CD14-positive monocyte (primary cell): ENCODE results near the gene XPO6. TPM values are rescaled to one million over a fixed set of nuclear protein-coding genes. Genes with fewer than 3 reads are reported as not detected.
A peak's percentile ranks its signal among the peaks of the same experiment; 100 is the strongest.

ENCODE experiments used
- DNase-seq, 3 donors: peaks; one replicate each; pipeline ENCODE4 v3.0.0-alpha.2; 2011 to 2022
- H2AFZ ChIP-seq: 2 replicates; pipeline ENCODE4 v1.6.0; 2012; ENCODE audit warnings: mild to moderate bottlenecking, low read depth, low read length, inconsistent platforms; ENCODE audit not compliant: insufficient read depth, poor library complexity, severe bottlenecking
- H3K27ac ChIP-seq, 2 donors: 1 replicate in 1 of 2; 2 replicates in 1 of 2; pipeline ENCODE4 v1.5.1; 2012 to 2013; ENCODE audit warnings: low read length in 2 of 2, control low read depth in 1 of 2, inconsistent platforms in 1 of 2, low read depth in 1 of 2, mild to moderate bottlenecking in 1 of 2
- H3K27me3 ChIP-seq, 2 donors: one replicate each; pipeline versions ENCODE4 v1.6.0 to v1.6.1; 2011 to 2013; ENCODE audit warnings: low read length in 2 of 2; ENCODE audit not compliant: control insufficient read depth in 2 of 2, insufficient read depth in 2 of 2
- H3K36me3 ChIP-seq, 2 donors: replicated peaks in 1 of 2; 1 replicate in 1 of 2; 2 replicates in 1 of 2; pipeline versions ENCODE4 v1.5.1 to v1.6.1; 2012 to 2013; ENCODE audit warnings: low read length in 2 of 2, control low read depth in 1 of 2, inconsistent platforms in 1 of 2, mild to moderate bottlenecking in 1 of 2; ENCODE audit not compliant: insufficient read depth in 2 of 2, control insufficient read depth in 1 of 2
- H3K4me1 ChIP-seq, 2 donors: 1 replicate in 1 of 2; 2 replicates in 1 of 2; pipeline versions ENCODE4 v1.5.1 to v1.6.1; 2012 to 2013; ENCODE audit warnings: low read length in 2 of 2, control low read depth in 1 of 2, inconsistent platforms in 1 of 2, mild to moderate bottlenecking in 1 of 2, moderate library complexity in 1 of 2; ENCODE audit not compliant: insufficient read depth in 2 of 2, control insufficient read depth in 1 of 2
- H3K4me2 ChIP-seq: replicated peaks from 2 replicates; pipeline ENCODE3; 2012; ENCODE audit warnings: low read length, moderate library complexity, mild to moderate bottlenecking; ENCODE audit not compliant: poor library complexity, severe bottlenecking; ENCODE audit errors: extremely low read depth
- H3K4me3 ChIP-seq, 3 experiments: fragments of 200-600 bp in 1 of 3; sonication (generic) in 1 of 3; replicated peaks in 1 of 3; 1 replicate in 2 of 3; 2 replicates in 1 of 3; pipeline ENCODE4 v1.5.1; 2011 to 2013; ENCODE audit warnings: low read length in 3 of 3, mild to moderate bottlenecking in 3 of 3, control low read depth in 2 of 3, low read depth in 2 of 3, inconsistent platforms in 1 of 3, moderate library complexity in 1 of 3
- H3K79me2 ChIP-seq: 2 replicates; pipeline ENCODE4 v1.6.0; 2012; ENCODE audit warnings: mild to moderate bottlenecking, control low read depth, inconsistent platforms, low read length, moderate library complexity; ENCODE audit not compliant: insufficient read depth
- H3K9ac ChIP-seq: 2 replicates; pipeline ENCODE4 v1.6.0; 2017; ENCODE audit warnings: low read length, mild to moderate bottlenecking; ENCODE audit not compliant: insufficient read depth, poor library complexity, severe bottlenecking
- H3K9me3 ChIP-seq, 2 donors: replicated peaks in 1 of 2; 1 replicate in 1 of 2; 2 replicates in 1 of 2; pipeline versions ENCODE4 v1.5.1 to v1.6.1; 2012 to 2013; ENCODE audit warnings: low read length in 2 of 2, control low read depth in 1 of 2; ENCODE audit not compliant: control insufficient read depth in 1 of 2, insufficient read depth in 1 of 2
- H4K20me1 ChIP-seq: 2 replicates; pipeline ENCODE4 v1.6.0; 2012; ENCODE audit warnings: mild to moderate bottlenecking, low read length, control low read depth, moderate library complexity; ENCODE audit not compliant: insufficient read depth
- H3K27ac Mint-ChIP-seq, 7 donors: one replicate each; pipeline ENCODE4 v1.8.0; 2020; ENCODE audit warnings: mild to moderate bottlenecking in 7 of 7, mixed read lengths in 7 of 7, moderate library complexity in 6 of 7, inconsistent platforms in 2 of 7
- H3K27me3 Mint-ChIP-seq, 3 donors: one replicate each; pipeline ENCODE4 v1.8.0; 2021 to 2022; ENCODE audit warnings: low read depth in 3 of 3, mild to moderate bottlenecking in 3 of 3, mixed read lengths in 3 of 3, moderate library complexity in 3 of 3, inconsistent platforms in 1 of 3
- H3K36me3 Mint-ChIP-seq, 2 donors: one replicate each; pipeline ENCODE4 v1.8.0; 2020; ENCODE audit warnings: mixed read lengths in 2 of 2, inconsistent platforms in 1 of 2, mild to moderate bottlenecking in 1 of 2
- H3K4me1 Mint-ChIP-seq: one replicate; pipeline ENCODE4 v1.8.0; 2020; ENCODE audit warnings: mild to moderate bottlenecking, mixed read lengths
- H3K4me3 Mint-ChIP-seq, 2 donors: one replicate each; pipeline ENCODE4 v1.8.0; 2020; ENCODE audit warnings: mild to moderate bottlenecking in 2 of 2, mixed read lengths in 2 of 2, moderate library complexity in 1 of 2
- H3K9me3 Mint-ChIP-seq, 7 donors: one replicate each; pipeline ENCODE4 v1.8.0; 2020 to 2022; ENCODE audit warnings: mixed read lengths in 7 of 7, mild to moderate bottlenecking in 6 of 7, moderate library complexity in 6 of 7, inconsistent platforms in 2 of 7
- CTCF ChIP-seq: fragments of 200-600 bp; IDR thresholded peaks from one replicate; pipeline ENCODE4 v1.8.0; 2022; ENCODE audit warnings: antibody characterized with exemption, mild to moderate bottlenecking
- WGBS: methylation state at CpG from one replicate; pipeline ENCODE4 v1.1.5; 2013; ENCODE audit warnings: missing lambda C conversion rate; ENCODE audit not compliant: insufficient coverage; 5-methylcytosine and 5-hydroxymethylcytosine counted together
- intact Hi-C, 2 donors: fragments of 100-400 bp; cut with micrococcal nuclease; formaldehyde crosslinking; loops; one replicate each; pipeline versions ENCODE4 v1.15.0 to v1.15.1; 2023
- polyA plus RNA-seq, 3 donors: library from polyadenylated mRNA; depleted of rRNA in 1 of 3; unstranded in 2 of 3; stranded (reverse) in 1 of 3; fragments of 300-500 nt in 2 of 3; fragments of >200 nt in 1 of 3; fragmentation: Illumina TruSeq in 2 of 3; gene quantifications; 1 replicate in 2 of 3; 2 replicates in 1 of 3; pipeline ENCODE4 v1.2.3, GENCODE V29; 2012 to 2021

The XPO6 gene
- polyA plus RNA-seq, 3 donors: 35.7 to 166 (median 38.3) TPM

GRCh38 chr16:28171816-28172215 lies 39.9 kb downstream of the XPO6 start:
- WGBS: 100% methylated on average over 1 of the region's 2 CpGs
- no peak overlapping the region for H3K4me3 Mint-ChIP-seq
- H3K4me2 ChIP-seq: no peak overlapping the region
- peaks cover 29% of the 10 kb centered on the region for H4K20me1 ChIP-seq
- no peak overlapping the region for H3K4me3 ChIP-seq
- H3K9ac ChIP-seq: no peak overlapping the region
- peak overlapping the region in 3 of 7 donors; percentile 6 to 73 (median 66) for H3K27ac Mint-ChIP-seq
- DNase-seq: no peak
- H3K4me1 ChIP-seq: peaks cover 11 to 18% of the 10 kb centered on the region in 2 donors
- no peaks in the 10 kb centered on the region for H3K9me3 ChIP-seq
- H3K27ac ChIP-seq: peak overlapping the region in 1 of 2 donors; percentile 33
- H3K4me1 Mint-ChIP-seq: peaks cover 20% of the 10 kb centered on the region
- intact Hi-C loops: no loop called here
- TF ChIP-seq CTCF: no peak
- no peaks in the 10 kb centered on the region for H3K27me3 ChIP-seq
- H2AFZ ChIP-seq: no peak overlapping the region
- H3K9me3 Mint-ChIP-seq: peaks cover 0 to 4% (median 0%) of the 10 kb centered on the region in 7 donors
- peaks cover 76 to 80% of the 10 kb centered on the region in 2 donors for H3K36me3 Mint-ChIP-seq
- H3K36me3 ChIP-seq: peaks cover 61 to 94% of the 10 kb centered on the region in 2 donors
- H3K27me3 Mint-ChIP-seq: peaks cover 0 to 1% (median 0%) of the 10 kb centered on the region in 3 donors
- peaks cover 57% of the 10 kb centered on the region for H3K79me2 ChIP-seq

- H2AFZ ChIP-seq: no peak overlapping the region
- Mint-ChIP-seq H3K36me3 (peaks cover 67 to 70% of the 10 kb centered on the region in 2 donors), H3K27ac (peak overlapping the region in 1 of 7 donors; percentile 32), H3K4me3 (no peak overlapping the region), H3K27me3 (peaks cover 0 to 1% (median 0%) of the 10 kb centered on the region in 3 donors), H3K9me3 (no peaks in the 10 kb centered on the region), H3K4me1 (peaks cover 36% of the 10 kb centered on the region)
- no peak for DNase-seq
- H3K9ac ChIP-seq: no peak overlapping the region
- peaks cover 40% of the 10 kb centered on the region for H3K79me2 ChIP-seq
- no peaks in the 10 kb centered on the region for H3K27me3 ChIP-seq
- no peak overlapping the region for H3K4me3 ChIP-seq
- 79% methylated on average over 4 of the region's 6 CpGs for WGBS
- H4K20me1 ChIP-seq: peaks cover 20% of the 10 kb centered on the region
- H3K9me3 ChIP-seq: no peaks in the 10 kb centered on the region
- TF ChIP-seq CTCF: no peak
- H3K4me1 ChIP-seq: peaks cover 27 to 32% of the 10 kb centered on the region in 2 donors
- no peak overlapping the region for H3K4me2 ChIP-seq
- intact Hi-C loops: no loop called here
- H3K27ac ChIP-seq: peak overlapping the region in 1 of 2 donors; percentile 55
- H3K36me3 ChIP-seq: peaks cover 49 to 75% of the 10 kb centered on the region in 2 donors
Observed at GRCh38 chr16:28168991-28169554, 42.7 kb downstream of the XPO6 start.
